HepG2 (cell line): ENCODE measurements around the gene SMURF1. TPM values are rescaled to one million over a fixed set of nuclear protein-coding genes. Genes with fewer than 3 reads are reported as not detected.

ENCODE experiments used
- CREB1 ChIP-seq, 2 experiments: fragments of 450-650 bp in 1 of 2; IDR thresholded peaks; 2 replicates each; pipeline ENCODE4 v1.6.1; 2016 to 2017; ENCODE audit warnings: control low read depth in 1 of 2, mild to moderate bottlenecking in 1 of 2, missing compliant biosample characterization in 1 of 2, missing genetic modification characterization in 1 of 2
- ERF ChIP-seq: IDR thresholded peaks from 2 replicates; pipeline ENCODE4 v1.6.1; 2018; ENCODE audit warnings: missing biosample characterization, missing genetic modification reagents
- ETV6 ChIP-seq: sonication (generic); formaldehyde crosslinking; conservative IDR thresholded peaks from 2 replicates; pipeline ENCODE4 v1.4.0; 2020; ENCODE audit warnings: missing genetic modification reagents
- FOSL2 ChIP-seq: sonication (generic); formaldehyde crosslinking; IDR thresholded peaks from 2 replicates; pipeline ENCODE4 v1.4.0; 2020; ENCODE audit warnings: missing genetic modification reagents
- HDAC1 ChIP-seq: sonication (generic); formaldehyde crosslinking; IDR thresholded peaks from 2 replicates; pipeline ENCODE4 v1.5.1; 2020; ENCODE audit warnings: mild to moderate bottlenecking, missing genetic modification reagents
- HOXD1 ChIP-seq: sonication (generic); formaldehyde crosslinking; IDR thresholded peaks from 2 replicates; pipeline ENCODE4 v1.5.0; 2020; ENCODE audit warnings: missing genetic modification reagents
- KDM2A ChIP-seq: sonication (generic); formaldehyde crosslinking; IDR thresholded peaks from 2 replicates; pipeline ENCODE4 v1.4.0; 2020; ENCODE audit warnings: low read depth, missing genetic modification reagents, borderline replicate concordance
- MAFK ChIP-seq, 2 experiments: IDR thresholded peaks in 1 of 2; conservative IDR thresholded peaks in 1 of 2; 2 replicates each; pipeline ENCODE4 v1.6.1; 2011; ENCODE audit warnings: improper control_type of control experiment in 2 of 2, low read length in 2 of 2
- MIXL1 ChIP-seq: IDR thresholded peaks from 2 replicates; pipeline ENCODE4 v1.6.1; 2016
- NONO ChIP-seq, 2 experiments: fragments of 450-650 bp in 1 of 2; sonication (generic) in 1 of 2; formaldehyde crosslinking in 1 of 2; IDR thresholded peaks in 1 of 2; conservative IDR thresholded peaks in 1 of 2; 2 replicates each; pipeline versions ENCODE4 v1.6.1 to v1.8.0; 2017 to 2022; ENCODE audit warnings: mild to moderate bottlenecking in 1 of 2, missing genetic modification reagents in 1 of 2, moderate library complexity in 1 of 2
- POGZ ChIP-seq: sonication (generic); formaldehyde crosslinking; IDR thresholded peaks from 2 replicates; pipeline ENCODE4 v1.4.0; 2020; ENCODE audit warnings: mild to moderate bottlenecking, missing genetic modification reagents
- REPIN1 ChIP-seq: sonication (generic); formaldehyde crosslinking; IDR thresholded peaks from 2 replicates; pipeline ENCODE4 v1.8.0; 2022; ENCODE audit warnings: missing genetic modification reagents, low read depth, mild to moderate bottlenecking, borderline replicate concordance
- RORA ChIP-seq: sonication (generic); formaldehyde crosslinking; IDR thresholded peaks from 2 replicates; pipeline ENCODE4 v1.5.0; 2020; ENCODE audit warnings: mild to moderate bottlenecking, missing genetic modification reagents, moderate library complexity
- RXRA ChIP-seq: sonication (generic); formaldehyde crosslinking; IDR thresholded peaks from 2 replicates; pipeline ENCODE4 v1.5.1; 2020; ENCODE audit warnings: missing genetic modification reagents
- SMYD3 ChIP-seq: sonication (generic); formaldehyde crosslinking; IDR thresholded peaks from 2 replicates; pipeline ENCODE4 v1.8.1; 2023; ENCODE audit warnings: mild to moderate bottlenecking, missing genetic modification reagents
- TBX2 ChIP-seq: sonication (generic); formaldehyde crosslinking; IDR thresholded peaks from 2 replicates; pipeline ENCODE4 v1.5.0; 2020; ENCODE audit warnings: missing genetic modification reagents, mild to moderate bottlenecking, borderline replicate concordance
- ZEB1 ChIP-seq: IDR thresholded peaks from 2 replicates; pipeline ENCODE4 v1.6.1; 2012; ENCODE audit warnings: mild to moderate bottlenecking, low read depth, inconsistent platforms; ENCODE audit not compliant: insufficient replicate concordance
- ZFP36 ChIP-seq: fragments of 150-350 bp; IDR thresholded peaks from 2 replicates; pipeline ENCODE4 v1.6.1; 2018; ENCODE audit warnings: borderline replicate concordance, low read length, low read depth; ENCODE audit not compliant: partially characterized antibody
- ZNF230 ChIP-seq: sonication (generic); formaldehyde crosslinking; IDR thresholded peaks from 2 replicates; pipeline ENCODE4 v1.4.0; 2020; ENCODE audit warnings: mild to moderate bottlenecking, missing genetic modification reagents
- ZNF331 ChIP-seq: sonication (generic); formaldehyde crosslinking; IDR thresholded peaks from 2 replicates; pipeline ENCODE4 v1.4.0; 2020; ENCODE audit warnings: missing genetic modification reagents
- ZNF383 ChIP-seq: sonication (generic); formaldehyde crosslinking; IDR thresholded peaks from 2 replicates; pipeline ENCODE4 v1.4.0; 2020; ENCODE audit warnings: missing genetic modification reagents, mild to moderate bottlenecking, borderline replicate concordance
- ZNF747 ChIP-seq: sonication (generic); formaldehyde crosslinking; IDR thresholded peaks from 2 replicates; pipeline ENCODE4 v1.8.1; 2023; ENCODE audit warnings: missing genetic modification reagents, mild to moderate bottlenecking, borderline replicate concordance
- ZNF772 ChIP-seq: sonication (generic); formaldehyde crosslinking; IDR thresholded peaks from 2 replicates; pipeline ENCODE4 v1.5.0; 2020; ENCODE audit warnings: mild to moderate bottlenecking, missing genetic modification reagents
- ZNF788 ChIP-seq: sonication (generic); formaldehyde crosslinking; IDR thresholded peaks from 2 replicates; pipeline ENCODE4 v1.5.0; 2020; ENCODE audit warnings: mild to moderate bottlenecking, missing genetic modification reagents, borderline replicate concordance
- polyA plus RNA-seq, 8 experiments: library from polyadenylated mRNA; depleted of rRNA in 3 of 8; stranded (reverse) in 7 of 8; unstranded in 1 of 8; fragments of >200 nt; fragmentation: Illumina TruSeq in 4 of 8; extraction: Trizol in 4 of 8; gene quantifications; 2 replicates each; pipeline versions ENCODE4 v1.2.1 to v1.2.3, GENCODE V29; 2011 to 2016; ENCODE audit warnings: low read depth in 4 of 8, missing spikeins in 1 of 8, mixed read lengths in 1 of 8; ENCODE audit not compliant: insufficient read depth in 1 of 8
- total RNA-seq, 5 experiments: library from RNA; depleted of rRNA; stranded (reverse); fragments of >200 nt; fragmentation: Illumina TruSeq; extraction: Trizol; gene quantifications; 2 replicates each; pipeline ENCODE4 v1.2.3, GENCODE V29; 2016; ENCODE audit warnings: low read depth in 1 of 5
- TF ChIP-seq, protein P1 (sequence below): IDR thresholded peaks from 2 replicates; pipeline ENCODE4 v1.6.1; 2012; ENCODE audit warnings: low read depth, low read length, improper control_type of control experiment
- TF ChIP-seq, protein P2 (sequence below): sonication (generic); formaldehyde crosslinking; IDR thresholded peaks from 2 replicates; pipeline ENCODE4 v1.5.0; 2020; ENCODE audit warnings: missing genetic modification reagents
- TF ChIP-seq, protein P3 (sequence below): sonication (generic); formaldehyde crosslinking; IDR thresholded peaks from 2 replicates; pipeline ENCODE4 v1.4.0; 2020; ENCODE audit warnings: missing genetic modification reagents, mild to moderate bottlenecking, borderline replicate concordance

The SMURF1 gene
- total and polyA plus RNA-seq, 2 of the 13 experiments (the other 11 are each of a cell fraction or from before 2014, with no cell fraction given), result 8.3 to 11.1 TPM

GRCh38 chr7:99170730-99171074 lies 26.8 kb upstream of the SMURF1 start (continued):
- TF ChIP-seq, protein P1, sequence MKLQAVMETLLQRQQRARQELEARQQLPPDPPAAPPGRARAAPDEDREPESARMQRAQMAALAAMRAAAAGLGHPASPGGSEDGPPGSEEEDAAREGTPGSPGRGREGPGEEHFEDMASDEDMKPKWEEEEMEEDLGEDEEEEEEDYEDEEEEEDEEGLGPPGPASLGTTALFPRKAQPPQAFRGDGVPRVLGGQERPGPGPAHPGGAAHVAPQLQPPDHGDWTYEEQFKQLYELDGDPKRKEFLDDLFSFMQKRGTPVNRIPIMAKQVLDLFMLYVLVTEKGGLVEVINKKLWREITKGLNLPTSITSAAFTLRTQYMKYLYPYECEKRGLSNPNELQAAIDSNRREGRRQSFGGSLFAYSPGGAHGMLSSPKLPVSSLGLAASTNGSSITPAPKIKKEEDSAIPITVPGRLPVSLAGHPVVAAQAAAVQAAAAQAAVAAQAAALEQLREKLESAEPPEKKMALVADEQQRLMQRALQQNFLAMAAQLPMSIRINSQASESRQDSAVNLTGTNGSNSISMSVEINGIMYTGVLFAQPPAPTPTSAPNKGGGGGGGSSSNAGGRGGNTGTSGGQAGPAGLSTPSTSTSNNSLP, result peak; percentile 63; the same call in 1 of the 2 replicates
- TF ChIP-seq REPIN1 (CRISPR knock-in tag) (peak; percentile 39; the same call in 1 of the 2 replicates), MAFK (conservative IDR thresholded peaks at IDR 0.05 in 1 of 2, IDR thresholded peaks at IDR 0.05 in 1 of 2; ENCODE audit: low read length in 2 of 2) (no peak), ZNF331 (CRISPR knock-in tag) (peak; percentile 60; the same call in 1 of the 2 replicates), ZNF383 (no peak), ETV6 (CRISPR knock-in tag) (no peak), NONO (IDR thresholded peaks at IDR 0.05) (no peak), NONO (CRISPR knock-in tag; conservative IDR thresholded peaks at IDR 0.05) (peak; percentile 54), ZNF788 (CRISPR knock-in tag) (peak; percentile 62; the same call in 1 of the 2 replicates), HDAC1 (CRISPR knock-in tag) (peak; percentile 66), RXRA (CRISPR knock-in tag) (peak; percentile 82; the same call in 1 of the 2 replicates), CREB1 (IDR thresholded peaks at IDR 0.05) (no peak), CREB1 (CRISPR knock-in tag; IDR thresholded peaks at IDR 0.05) (peak; percentile 61), RORA (CRISPR knock-in tag) (no peak), TBX2 (CRISPR knock-in tag) (peak; percentile 94), KDM2A (CRISPR knock-in tag) (0 out of 2 replicates have a peak, but pooled peaks have one; percentile 28), ZNF772 (CRISPR knock-in tag) (peak; percentile 52; the same call in 1 of the 2 replicates), MIXL1 (CRISPR knock-in tag) (peak; percentile 86; the same call in 1 of the 2 replicates), ZEB1 (peak; percentile 97), HOXD1 (CRISPR knock-in tag) (peak; percentile 46; the same call in 1 of the 2 replicates), ZNF230 (CRISPR knock-in tag) (peak; percentile 59), SMYD3 (no peak), FOSL2 (CRISPR knock-in tag) (peak; percentile 87), ZFP36 (no peak), ERF (CRISPR knock-in tag) (0 out of 2 replicates have a peak, but pooled peaks have one; percentile 49), POGZ (CRISPR knock-in tag) (peak; percentile 73), ZNF747 (peak; percentile 57; the same call in 1 of the 2 replicates)
- TF ChIP-seq, protein P2, sequence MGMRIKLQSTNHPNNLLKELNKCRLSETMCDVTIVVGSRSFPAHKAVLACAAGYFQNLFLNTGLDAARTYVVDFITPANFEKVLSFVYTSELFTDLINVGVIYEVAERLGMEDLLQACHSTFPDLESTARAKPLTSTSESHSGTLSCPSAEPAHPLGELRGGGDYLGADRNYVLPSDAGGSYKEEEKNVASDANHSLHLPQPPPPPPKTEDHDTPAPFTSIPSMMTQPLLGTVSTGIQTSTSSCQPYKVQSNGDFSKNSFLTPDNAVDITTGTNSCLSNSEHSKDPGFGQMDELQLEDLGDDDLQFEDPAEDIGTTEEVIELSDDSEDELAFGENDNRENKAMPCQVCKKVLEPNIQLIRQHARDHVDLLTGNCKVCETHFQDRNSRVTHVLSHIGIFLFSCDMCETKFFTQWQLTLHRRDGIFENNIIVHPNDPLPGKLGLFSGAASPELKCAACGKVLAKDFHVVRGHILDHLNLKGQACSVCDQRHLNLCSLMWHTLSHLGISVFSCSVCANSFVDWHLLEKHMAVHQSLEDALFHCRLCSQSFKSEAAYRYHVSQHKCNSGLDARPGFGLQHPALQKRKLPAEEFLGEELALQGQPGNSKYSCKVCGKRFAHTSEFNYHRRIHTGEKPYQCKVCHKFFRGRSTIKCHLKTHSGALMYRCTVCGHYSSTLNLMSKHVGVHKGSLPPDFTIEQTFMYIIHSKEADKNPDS (CRISPR knock-in tag), result 0 out of 2 replicates have a peak, but pooled peaks have one; percentile 29
- TF ChIP-seq, protein P3, sequence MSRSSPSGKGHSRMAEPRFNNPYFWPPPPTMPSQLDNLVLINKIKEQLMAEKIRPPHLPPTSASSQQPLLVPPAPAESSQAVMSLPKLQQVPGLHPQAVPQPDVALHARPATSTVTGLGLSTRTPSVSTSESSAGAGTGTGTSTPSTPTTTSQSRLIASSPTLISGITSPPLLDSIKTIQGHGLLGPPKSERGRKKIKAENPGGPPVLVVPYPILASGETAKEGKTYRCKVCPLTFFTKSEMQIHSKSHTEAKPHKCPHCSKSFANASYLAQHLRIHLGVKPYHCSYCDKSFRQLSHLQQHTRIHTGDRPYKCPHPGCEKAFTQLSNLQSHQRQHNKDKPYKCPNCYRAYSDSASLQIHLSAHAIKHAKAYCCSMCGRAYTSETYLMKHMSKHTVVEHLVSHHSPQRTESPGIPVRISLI (CRISPR knock-in tag), result peak; percentile 72
